GM12892 (cell line): Measurements from ENCODE around the gene COL23A1.

Source experiments
- POLR2AphosphoS5 ChIP-seq: IDR thresholded peaks from 2 replicates; pipeline ENCODE4 v1.6.1; 2011; ENCODE audit warnings: low read depth, low read length, control low read depth
- TAF1 ChIP-seq: IDR thresholded peaks from 2 replicates; pipeline ENCODE4 v1.6.1; 2011; ENCODE audit warnings: low read depth, mild to moderate bottlenecking, control low read depth, low read length, borderline replicate concordance

GRCh38 chr5:178259623-178260536 is 330.3 kb downstream of the COL23A1 start:
- no peak for TF ChIP-seq TAF1
- TF ChIP-seq POLR2AphosphoS5: no peak
